Spleen (tissue), 7 donors: ENCODE results near the gene ARMC5.

Experiments used
- CTCF ChIP-seq, 11 experiments: fragments of 200-600 bp in 7 of 11; fragments of 450-650 bp in 4 of 11; sonication (generic) in 4 of 11; IDR thresholded peaks in 8 of 11; conservative IDR thresholded peaks in 3 of 11; 1 replicate in 7 of 11; 2 replicates in 4 of 11; pipeline versions ENCODE4 v1.4.0 to v1.8.0; 2016 to 2021; ENCODE audit warnings: antibody characterized with exemption in 11 of 11, inconsistent platforms in 4 of 11, mild to moderate bottlenecking in 1 of 11
- POLR2A ChIP-seq, 3 donors: fragments of 450-650 bp; IDR thresholded peaks; one replicate each; pipeline ENCODE4 v1.5.1; 2017; ENCODE audit warnings: antibody characterized with exemption in 3 of 3, mild to moderate bottlenecking in 1 of 3
- POLR2AphosphoS5 ChIP-seq, 3 donors: sonication (generic); formaldehyde crosslinking; IDR thresholded peaks; one replicate each; pipeline ENCODE4 v1.5.1; 2017; ENCODE audit warnings: antibody characterized with exemption in 3 of 3
- donor health status: DM: no; HTN: no; CAD: no; lungs with moderate emphysema.
- donor health status: DM: no; HTN: no; CAD: no.
- donor health status: DM: no; HTN: no; CAD: no.

DNA sequence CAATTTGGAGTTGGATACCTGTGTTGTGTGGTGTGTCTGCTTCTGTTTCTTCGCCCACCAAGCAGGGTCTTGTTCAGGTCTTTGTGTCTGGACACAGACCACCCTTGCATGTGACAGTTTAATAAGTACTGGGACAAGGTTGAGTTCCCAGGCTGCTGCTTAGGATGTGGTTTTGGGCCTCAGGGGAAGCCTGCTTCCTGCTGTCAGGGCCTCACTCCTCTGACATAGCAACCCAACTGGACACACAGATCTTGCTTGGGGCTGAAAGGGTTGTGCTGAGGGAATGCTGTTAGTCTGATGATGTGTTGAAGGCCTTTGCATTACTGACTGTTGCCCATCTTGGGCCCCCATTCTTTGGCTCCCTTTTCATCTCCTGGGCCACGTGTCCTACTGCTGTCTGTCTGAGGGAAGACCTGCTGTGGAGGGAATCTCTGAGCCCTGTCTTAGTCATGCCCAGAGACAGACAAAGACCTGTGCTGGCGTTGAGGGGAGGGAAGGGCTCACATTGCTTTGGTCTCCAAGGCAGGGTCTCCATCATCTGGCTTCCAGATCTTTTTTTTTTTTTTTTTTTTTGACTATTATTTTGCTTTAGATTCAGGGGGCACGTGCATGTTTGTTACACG, 8.0 kb downstream of the ARMC5 start:
- TF ChIP-seq CTCF (IDR thresholded peaks at IDR 0.05 in 8 of 11, conservative IDR thresholded peaks at IDR 0.05 in 3 of 11) (no peak), POLR2A (IDR thresholded peaks at IDR 0.05) (no peak), POLR2AphosphoS5 (IDR thresholded peaks at IDR 0.05) (no peak)
